Neural progenitor cell (in vitro differentiated cells): ENCODE results near the gene FIG4. TPM values are rescaled to one million over a fixed set of nuclear protein-coding genes. Genes with fewer than 3 reads are reported as not detected.
"Not testable (repeated sequence)": the region's sequence is repeated elsewhere in the genome, so short reads cannot be mapped to it uniquely, and the experiment has no call there.

Experiments
- DNase-seq: peaks from one replicate; pipeline ENCODE4 v3.0.0-alpha.2; 2016; ENCODE audit warnings: low spot score
- H2AFZ ChIP-seq: fragments of 200-600 bp; sonication (generic); replicated peaks from 2 replicates; pipeline ENCODE4 v1.6.1; 2016; ENCODE audit warnings: antibody characterized with exemption
- H3F3A ChIP-seq: fragments of 200-600 bp; sonication (generic); 2 replicates; pipeline ENCODE4 v1.6.1; 2016; ENCODE audit warnings: antibody characterized with exemption, low read depth
- H3K27ac ChIP-seq: fragments of 200-600 bp; sonication (generic); 2 replicates; pipeline ENCODE4 v1.5.1; 2016; ENCODE audit warnings: mild to moderate bottlenecking
- H3K27me3 ChIP-seq: fragments of 200-600 bp; sonication (generic); 2 replicates; pipeline ENCODE4 v1.6.1; 2016; ENCODE audit warnings: mild to moderate bottlenecking, moderate library complexity
- H3K36me3 ChIP-seq: fragments of 200-600 bp; sonication (generic); 2 replicates; pipeline ENCODE4 v1.5.1; 2016
- H3K4me1 ChIP-seq: fragments of 200-600 bp; sonication (generic); 2 replicates; pipeline ENCODE4 v1.6.1; 2016; ENCODE audit warnings: mixed run types
- H3K4me2 ChIP-seq: fragments of 200-600 bp; sonication (generic); 2 replicates; pipeline ENCODE4 v1.6.1; 2016
- H3K4me3 ChIP-seq: fragments of 200-600 bp; sonication (generic); 2 replicates; pipeline ENCODE4 v1.5.1; 2016
- H3K79me2 ChIP-seq: fragments of 200-600 bp; sonication (generic); 2 replicates; pipeline ENCODE4 v1.6.1; 2016; ENCODE audit warnings: low read depth
- H3K9ac ChIP-seq: fragments of 200-600 bp; sonication (generic); 2 replicates; pipeline ENCODE4 v1.6.1; 2016
- H3K9me3 ChIP-seq: fragments of 200-600 bp; sonication (generic); 2 replicates; pipeline ENCODE4 v1.5.1; 2016; ENCODE audit warnings: low read depth
- H4K20me1 ChIP-seq: fragments of 200-600 bp; sonication (generic); 2 replicates; pipeline ENCODE4 v1.6.1; 2016; ENCODE audit warnings: low read depth
- H3K27ac Mint-ChIP-seq: 3 replicates; pipeline ENCODE4 v1.8.0; 2021; ENCODE audit warnings: mixed read lengths
- H3K27me3 Mint-ChIP-seq: 2 replicates; pipeline ENCODE4 v1.8.0; 2022; ENCODE audit warnings: low read depth, mild to moderate bottlenecking, inconsistent platforms, moderate library complexity, mixed read lengths; ENCODE audit not compliant: insufficient read depth
- H3K36me3 Mint-ChIP-seq: 3 replicates; pipeline ENCODE4 v1.8.0; 2021; ENCODE audit warnings: mixed read lengths
- H3K4me1 Mint-ChIP-seq: 3 replicates; pipeline ENCODE4 v1.8.0; 2021; ENCODE audit warnings: mixed read lengths
- H3K4me3 Mint-ChIP-seq: 3 replicates; pipeline ENCODE4 v1.8.0; 2021; ENCODE audit warnings: mild to moderate bottlenecking, moderate library complexity, mixed read lengths
- H3K9me3 Mint-ChIP-seq: 3 replicates; pipeline ENCODE4 v1.8.0; 2020; ENCODE audit warnings: mixed read lengths
- CTCF ChIP-seq: fragments of 200-600 bp; sonication (generic); IDR thresholded peaks from 2 replicates; pipeline ENCODE4 v1.5.1; 2017; ENCODE audit warnings: antibody characterized with exemption, mild to moderate bottlenecking
- EZH2 ChIP-seq: fragments of 200-600 bp; sonication (generic); IDR thresholded peaks from 2 replicates; pipeline ENCODE4 v1.6.1; 2017; ENCODE audit warnings: antibody characterized with exemption, mild to moderate bottlenecking, moderate library complexity
- EZH2phosphoT487 ChIP-seq: fragments of 200-600 bp; sonication (generic); IDR thresholded peaks from 2 replicates; pipeline ENCODE4 v1.6.1; 2017; ENCODE audit warnings: antibody characterized with exemption
- total RNA-seq: library from RNA; depleted of rRNA; stranded (reverse); fragments of >200 nt; gene quantifications from 2 replicates; pipeline ENCODE4 v1.2.3, GENCODE V29; 2015; ENCODE audit warnings: low replicate concordance

The FIG4 gene
- total RNA-seq, 1 donor from 2014 or later = 51.3 TPM

- Histone ChIP-seq H3K4me1 (no peaks in the 10 kb centered on the region), H3K9me3 (no peaks in the 10 kb centered on the region), H2AFZ (no peak overlapping the region), H3K36me3 (no peaks in the 10 kb centered on the region), H3K27ac (no peak overlapping the region), H3K4me3 (no peak overlapping the region), H3K4me2 (no peak overlapping the region), H3K79me2 (no peaks in the 10 kb centered on the region), H3K27me3 (no peaks in the 10 kb centered on the region), H3F3A (no peaks in the 10 kb centered on the region), H4K20me1 (no peaks in the 10 kb centered on the region), H3K9ac (no peak overlapping the region)
- Mint-ChIP-seq H3K27ac (no peak overlapping the region), H3K27me3 (no peaks in the 10 kb centered on the region), H3K4me3 (no peak overlapping the region), H3K36me3 (peaks cover 11% of the 10 kb centered on the region), H3K4me1 (no peaks in the 10 kb centered on the region), H3K9me3 (no peaks in the 10 kb centered on the region)
- TF ChIP-seq EZH2 (no peak), CTCF (no peak), EZH2phosphoT487 (no peak)
- DNase-seq = no peak
Observed at GRCh38 chr6:109770779-109771178, 79.7 kb downstream of the FIG4 start.

GRCh38 chr6:109771939-109772755 lies 81.1 kb downstream of the FIG4 start:
- not testable (repeated sequence) for H3K4me3 Mint-ChIP-seq, DNase-seq, H3F3A ChIP-seq, H3K36me3 ChIP-seq, H2AFZ ChIP-seq, H4K20me1 ChIP-seq, H3K9ac ChIP-seq, H3K9me3 Mint-ChIP-seq, H3K27me3 ChIP-seq, H3K9me3 ChIP-seq, H3K27ac ChIP-seq, H3K27ac Mint-ChIP-seq, H3K4me3 ChIP-seq, H3K4me1 Mint-ChIP-seq, H3K27me3 Mint-ChIP-seq, H3K36me3 Mint-ChIP-seq, H3K79me2 ChIP-seq, H3K4me2 ChIP-seq, H3K4me1 ChIP-seq

- no peaks in the 10 kb centered on the region for H3K9me3 Mint-ChIP-seq
- no peaks in the 10 kb centered on the region for H4K20me1 ChIP-seq
- no peaks in the 10 kb centered on the region for H3K27me3 Mint-ChIP-seq
Observed at GRCh38 chr6:109772883-109773431, 81.9 kb downstream of the FIG4 start.

More at GRCh38 chr6:109772883-109773431, 81.9 kb downstream of the FIG4 start:
- no peak overlapping the region for H3K27ac ChIP-seq
- H3K4me2 ChIP-seq = no peak overlapping the region
- Mint-ChIP-seq H3K4me3 (no peak overlapping the region), H3K36me3 (peaks cover 6% of the 10 kb centered on the region), H3K27ac (no peak overlapping the region), H3K4me1 (no peaks in the 10 kb centered on the region)
- no peaks in the 10 kb centered on the region for H3F3A ChIP-seq
- H2AFZ ChIP-seq = no peak overlapping the region
- H3K27me3 ChIP-seq = no peaks in the 10 kb centered on the region
- H3K79me2 ChIP-seq = no peaks in the 10 kb centered on the region
- H3K36me3 ChIP-seq = no peaks in the 10 kb centered on the region
- no peaks in the 10 kb centered on the region for H3K4me1 ChIP-seq
- H3K9ac ChIP-seq = no peak overlapping the region
- DNase-seq = no peak
- H3K9me3 ChIP-seq = no peaks in the 10 kb centered on the region
- no peak overlapping the region for H3K4me3 ChIP-seq
- TF ChIP-seq EZH2phosphoT487 = no peak
- TF ChIP-seq CTCF = no peak
- no peak for TF ChIP-seq EZH2
